ENCODE results near the gene SORCS3. TPM values are rescaled to one million over a fixed set of nuclear protein-coding genes. Genes with fewer than 3 reads are reported as not detected.

The SORCS3 gene
- total RNA-seq, 4 donors from 2014 or later = 0.26 to 0.50 (median 0.41) TPM

DNA sequence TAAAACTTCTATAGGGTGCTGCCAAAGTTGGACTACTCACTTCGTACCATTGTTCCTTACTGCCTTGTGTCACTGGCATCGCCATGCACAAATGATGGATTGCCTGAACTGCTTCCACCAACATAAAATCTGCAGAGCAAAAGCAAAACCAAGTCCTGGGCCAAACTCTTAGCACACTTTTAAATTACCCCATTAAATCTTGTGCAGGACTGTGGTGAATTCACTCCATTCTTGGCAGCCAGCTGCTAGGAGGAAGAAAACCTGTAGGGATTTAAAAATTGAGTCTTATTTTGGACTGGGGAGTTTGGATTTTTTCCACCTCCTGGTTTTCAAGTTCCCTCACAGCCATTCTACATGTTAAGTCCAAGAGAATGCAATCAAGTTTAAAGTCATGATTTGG lies 646.9 kb downstream of the SORCS3 start:
- no peak for TF ChIP-seq POLR2AphosphoS5 (IDR thresholded peaks at IDR 0.05)
- TF ChIP-seq CTCF (IDR thresholded peaks at IDR 0.05) = no peak
- TF ChIP-seq EP300 (IDR thresholded peaks at IDR 0.05) = no peak
- H3K4me1 ChIP-seq = peaks cover 0 to 5% (median 2%) of the 10 kb centered on the region in 4 donors
- DNase-seq (ENCODE audit: extremely low spot score) = no peak
- no peak overlapping the region for H3K27ac ChIP-seq (replicated peaks in 1 of 4)
- H3K36me3 ChIP-seq = no peaks in the 10 kb centered on the region
- H3K27me3 ChIP-seq = no peaks in the 10 kb centered on the region
- intact Hi-C loops (cut with DNase I) = no loop called here
- H3K4me3 ChIP-seq = no peak overlapping the region
- H3K9me3 ChIP-seq = no peaks in the 10 kb centered on the region
- 28% methylated on average over 2 of the region's 2 CpGs for WGBS

DNA sequence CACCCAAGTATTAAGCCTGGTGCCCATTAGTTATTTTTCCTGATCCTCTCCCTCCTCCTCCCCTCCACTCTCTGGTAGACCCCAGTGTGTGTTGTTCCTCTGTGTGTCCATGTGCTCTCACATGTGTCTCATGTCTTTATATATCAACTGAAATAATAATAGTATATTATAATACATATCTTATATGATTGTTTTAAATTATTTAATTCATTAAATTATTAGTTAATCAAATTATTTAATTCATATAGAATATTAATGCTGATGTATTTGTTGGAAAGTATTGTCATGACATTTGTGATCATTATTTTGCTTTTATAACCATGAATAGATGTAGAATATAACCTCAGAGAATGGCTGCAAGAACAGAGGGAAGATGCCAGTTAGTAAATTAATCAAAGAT lies 647.5 kb downstream of the SORCS3 start:
- intact Hi-C loops (cut with DNase I) = no loop called here
- Histone ChIP-seq H3K27me3 (no peaks in the 10 kb centered on the region), H3K4me1 (peaks cover 0 to 5% (median 2%) of the 10 kb centered on the region in 4 donors), H3K27ac (replicated peaks in 1 of 4) (no peak overlapping the region), H3K4me3 (no peak overlapping the region), H3K36me3 (no peaks in the 10 kb centered on the region), H3K9me3 (peaks cover 0 to 3% (median 0%) of the 10 kb centered on the region in 4 donors)
- TF ChIP-seq CTCF (IDR thresholded peaks at IDR 0.05) (no peak), POLR2A (IDR thresholded peaks at IDR 0.05; ENCODE audit: low read depth) (no peak), POLR2AphosphoS5 (IDR thresholded peaks at IDR 0.05) (no peak), EP300 (IDR thresholded peaks at IDR 0.05) (no peak)
- no peak for DNase-seq (ENCODE audit: extremely low spot score)

DNA sequence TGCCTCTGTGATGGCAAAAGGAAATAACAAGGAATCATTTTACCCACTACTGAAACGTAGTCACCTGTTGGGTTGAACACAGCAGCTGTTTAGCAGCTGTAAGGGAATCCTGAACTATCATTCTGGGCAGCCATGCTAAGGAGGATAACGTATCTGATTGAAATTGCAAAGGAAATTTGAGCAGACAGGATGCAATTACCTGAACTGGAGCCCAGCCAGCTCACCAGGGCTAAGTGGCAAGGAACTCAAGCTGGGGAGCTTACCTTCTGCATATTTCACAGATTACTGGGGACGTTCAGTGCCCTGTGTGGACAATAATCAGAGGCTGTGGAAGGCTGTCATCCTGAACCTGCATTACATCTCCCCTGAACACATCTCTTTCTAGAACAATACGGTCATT lies 650.5 kb downstream of the SORCS3 start:
- Histone ChIP-seq H3K36me3 (no peaks in the 10 kb centered on the region), H3K4me3 (no peak overlapping the region), H3K27ac (replicated peaks in 1 of 4) (no peak overlapping the region), H3K27me3 (no peaks in the 10 kb centered on the region), H3K4me1 (no peaks in the 10 kb centered on the region), H3K9me3 (peaks cover 0 to 4% (median 2%) of the 10 kb centered on the region in 4 donors)
- intact Hi-C loops (cut with DNase I) = no loop called here
- TF ChIP-seq POLR2AphosphoS5 (IDR thresholded peaks at IDR 0.05) = no peak
- TF ChIP-seq EP300 (IDR thresholded peaks at IDR 0.05) = no peak
- no peak for TF ChIP-seq POLR2A (IDR thresholded peaks at IDR 0.05; ENCODE audit: low read depth)
- no peak for TF ChIP-seq CTCF (IDR thresholded peaks at IDR 0.05)
- WGBS = 66% methylated on average over 4 of the region's 4 CpGs
- DNase-seq (ENCODE audit: extremely low spot score) = no peak

DNA sequence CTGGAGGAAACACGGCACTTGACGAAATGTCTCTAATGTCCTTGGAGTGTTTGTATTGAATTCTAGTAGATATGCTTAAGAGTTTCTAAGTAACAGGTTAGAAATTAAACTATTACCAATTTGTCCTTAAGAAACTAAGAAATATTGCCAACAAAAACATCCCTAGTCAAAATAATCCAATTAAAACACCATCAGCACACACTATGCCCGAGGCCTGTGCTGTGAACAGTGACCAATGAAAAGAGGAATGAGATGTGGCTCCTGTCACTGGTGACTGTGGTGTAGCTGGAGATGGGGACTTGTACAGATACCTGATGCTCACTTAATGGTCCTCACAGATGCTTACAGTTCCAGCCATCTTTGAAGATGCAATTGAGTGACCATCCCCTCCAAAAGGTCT lies 651.1 kb downstream of the SORCS3 start:
- 63% methylated on average over 3 of the region's 3 CpGs for WGBS
- H3K27ac ChIP-seq (replicated peaks in 1 of 4) = no peak overlapping the region
- TF ChIP-seq EP300 (IDR thresholded peaks at IDR 0.05) (no peak), POLR2AphosphoS5 (IDR thresholded peaks at IDR 0.05) (no peak), POLR2A (IDR thresholded peaks at IDR 0.05; ENCODE audit: low read depth) (no peak), CTCF (IDR thresholded peaks at IDR 0.05) (no peak)
- no peaks in the 10 kb centered on the region for H3K36me3 ChIP-seq
- no peak for DNase-seq (ENCODE audit: extremely low spot score)
- no peaks in the 10 kb centered on the region for H3K27me3 ChIP-seq
- H3K4me3 ChIP-seq = no peak overlapping the region
- intact Hi-C loops (cut with DNase I) = no loop called here
- peaks cover 0 to 4% (median 2%) of the 10 kb centered on the region in 4 donors for H3K9me3 ChIP-seq
- no peaks in the 10 kb centered on the region for H3K4me1 ChIP-seq

All from esophagus muscularis mucosa (tissue), 4 donors.